GM12872 (cell line): Measurements from ENCODE around the gene PHC1.

Experiments used
- TF ChIP-seq, protein P1 (sequence below): IDR thresholded peaks from 3 replicates; pipeline ENCODE4 v1.5.1; 2011; ENCODE audit warnings: low read depth, mild to moderate bottlenecking, low read length, moderate library complexity; ENCODE audit not compliant: insufficient read depth

PHC1 gene

GRCh38 chr12:8899830-8900229, 14.5 kb upstream of the PHC1 start:
- TF ChIP-seq, protein P1, sequence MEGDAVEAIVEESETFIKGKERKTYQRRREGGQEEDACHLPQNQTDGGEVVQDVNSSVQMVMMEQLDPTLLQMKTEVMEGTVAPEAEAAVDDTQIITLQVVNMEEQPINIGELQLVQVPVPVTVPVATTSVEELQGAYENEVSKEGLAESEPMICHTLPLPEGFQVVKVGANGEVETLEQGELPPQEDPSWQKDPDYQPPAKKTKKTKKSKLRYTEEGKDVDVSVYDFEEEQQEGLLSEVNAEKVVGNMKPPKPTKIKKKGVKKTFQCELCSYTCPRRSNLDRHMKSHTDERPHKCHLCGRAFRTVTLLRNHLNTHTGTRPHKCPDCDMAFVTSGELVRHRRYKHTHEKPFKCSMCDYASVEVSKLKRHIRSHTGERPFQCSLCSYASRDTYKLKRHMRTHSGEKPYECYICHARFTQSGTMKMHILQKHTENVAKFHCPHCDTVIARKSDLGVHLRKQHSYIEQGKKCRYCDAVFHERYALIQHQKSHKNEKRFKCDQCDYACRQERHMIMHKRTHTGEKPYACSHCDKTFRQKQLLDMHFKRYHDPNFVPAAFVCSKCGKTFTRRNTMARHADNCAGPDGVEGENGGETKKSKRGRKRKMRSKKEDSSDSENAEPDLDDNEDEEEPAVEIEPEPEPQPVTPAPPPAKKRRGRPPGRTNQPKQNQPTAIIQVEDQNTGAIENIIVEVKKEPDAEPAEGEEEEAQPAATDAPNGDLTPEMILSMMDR, result no peak

GRCh38 chr12:8903646-8904045, 10.7 kb upstream of the PHC1 start:
- TF ChIP-seq, protein P1, result no peak

GRCh38 chr12:8904665-8905064, 9.6 kb upstream of the PHC1 start:
- TF ChIP-seq, protein P1, result no peak

DNA sequence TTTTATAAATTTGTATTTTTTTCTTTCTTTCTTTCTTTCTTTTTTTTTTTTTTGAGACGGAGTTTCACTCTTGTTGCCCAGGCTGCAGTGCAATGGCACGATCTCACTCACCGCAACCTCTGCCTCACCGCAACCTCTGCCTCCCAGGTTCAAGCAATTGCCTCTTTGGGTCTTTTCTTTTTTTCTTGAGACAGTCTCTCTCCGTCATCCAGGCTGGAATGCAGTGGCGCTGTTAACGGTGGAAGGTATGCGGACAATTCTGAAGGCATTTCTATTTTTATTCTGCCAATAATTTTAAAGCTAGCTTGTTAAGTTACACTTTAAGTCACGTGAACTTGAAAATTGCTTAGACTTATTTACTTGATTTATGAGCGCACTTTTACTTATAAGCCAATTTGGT, 8.8 kb upstream of the PHC1 start:
- TF ChIP-seq, protein P1, result no peak

GRCh38 chr12:8906266-8907180, 7.8 kb upstream of the PHC1 start:
- TF ChIP-seq, protein P1, result no peak

GRCh38 chr12:8907513-8907912, 6.8 kb upstream of the PHC1 start:
- TF ChIP-seq, protein P1, result no peak

DNA sequence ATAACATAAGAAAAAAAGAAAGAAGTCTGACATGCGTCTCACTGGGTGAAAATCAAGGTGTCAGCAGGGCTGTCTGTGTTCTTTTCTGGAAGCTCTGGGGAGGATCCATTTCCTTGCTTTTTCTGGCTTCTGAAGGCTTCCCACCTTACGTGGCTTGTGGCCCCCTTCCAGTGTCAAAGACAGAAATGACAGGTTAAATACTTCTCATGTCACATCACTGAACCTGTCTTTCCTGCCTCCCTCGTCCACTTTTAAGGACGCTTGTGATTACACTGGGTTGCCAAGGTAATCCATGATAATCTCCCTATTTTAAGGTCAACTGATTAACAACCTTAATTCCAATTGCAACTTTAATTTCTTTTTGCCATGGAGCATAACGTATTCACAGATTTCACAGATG, 4.6 kb upstream of the PHC1 start:
- TF ChIP-seq, protein P1, result no peak
